DND-41 (cell line): ENCODE data around the gene MTERF2.

Experiments used
- ATAC-seq: fragments of 200-7000 bp; cut with Tn5 transposase; 3 replicates; pipeline ENCODE4 v1.9.1; 2021; ENCODE audit warnings: low read depth; ENCODE audit not compliant: insufficient read depth
- DNase-seq: peaks from one replicate; pipeline ENCODE4 v3.0.0-alpha.2; 2020
- H2AFZ ChIP-seq: 2 replicates; pipeline ENCODE4 v1.6.0; 2012; ENCODE audit warnings: low read depth, low read length
- H3K27ac ChIP-seq: 2 replicates; pipeline ENCODE4 v1.5.1; 2012; ENCODE audit warnings: low read length, inconsistent platforms
- H3K27me3 ChIP-seq: fragments of 200-600 bp; sonication (generic); 2 replicates; pipeline ENCODE4 v1.6.0; 2012; ENCODE audit warnings: low read length, mild to moderate bottlenecking, inconsistent platforms; ENCODE audit not compliant: insufficient read depth, poor library complexity
- H3K36me3 ChIP-seq: 2 replicates; pipeline ENCODE4 v1.5.1; 2012; ENCODE audit warnings: low read length, inconsistent platforms; ENCODE audit not compliant: insufficient read depth
- H3K4me1 ChIP-seq: 2 replicates; pipeline ENCODE4 v1.5.1; 2012; ENCODE audit warnings: mild to moderate bottlenecking, low read length; ENCODE audit not compliant: insufficient read depth
- H3K4me2 ChIP-seq: 2 replicates; pipeline ENCODE4 v1.6.0; 2012; ENCODE audit warnings: mild to moderate bottlenecking, moderate library complexity, low read length, inconsistent platforms; ENCODE audit not compliant: insufficient read depth
- H3K4me3 ChIP-seq, 2 experiments: fragments of 200-600 bp in 1 of 2; shearing (Covaris generic) in 1 of 2; 2 replicates each; pipeline ENCODE4 v1.5.1; 2012 to 2016; ENCODE audit warnings: inconsistent platforms in 2 of 2, low read length in 2 of 2, mild to moderate bottlenecking in 2 of 2, low read depth in 1 of 2, moderate library complexity in 1 of 2
- H3K79me2 ChIP-seq: 2 replicates; pipeline ENCODE4 v1.6.0; 2012; ENCODE audit warnings: low read length, inconsistent platforms; ENCODE audit not compliant: insufficient read depth
- H3K9ac ChIP-seq: 2 replicates; pipeline ENCODE4 v1.6.0; 2012; ENCODE audit warnings: low read depth, mild to moderate bottlenecking, inconsistent platforms, low read length, moderate library complexity
- H3K9me3 ChIP-seq: 2 replicates; pipeline ENCODE4 v1.5.1; 2012; ENCODE audit warnings: low read length, moderate library complexity, mild to moderate bottlenecking, inconsistent platforms; ENCODE audit not compliant: insufficient read depth, severe bottlenecking
- H4K20me1 ChIP-seq: 2 replicates; pipeline ENCODE4 v1.6.0; 2012; ENCODE audit warnings: low read length; ENCODE audit not compliant: insufficient read depth
- EZH2 ChIP-seq: IDR thresholded peaks from 3 replicates; pipeline ENCODE4 v1.6.1; 2012; ENCODE audit warnings: borderline replicate concordance, low read depth, mild to moderate bottlenecking, moderate library complexity, low read length, inconsistent platforms; ENCODE audit not compliant: severe bottlenecking
- TF ChIP-seq, protein P1 (sequence below): IDR thresholded peaks from 2 replicates; pipeline ENCODE4 v1.5.1; 2012; ENCODE audit warnings: borderline replicate concordance, low read length, moderate library complexity, mild to moderate bottlenecking; ENCODE audit not compliant: poor library complexity, severe bottlenecking; ENCODE audit errors: extremely low read depth

The MTERF2 gene

DNA sequence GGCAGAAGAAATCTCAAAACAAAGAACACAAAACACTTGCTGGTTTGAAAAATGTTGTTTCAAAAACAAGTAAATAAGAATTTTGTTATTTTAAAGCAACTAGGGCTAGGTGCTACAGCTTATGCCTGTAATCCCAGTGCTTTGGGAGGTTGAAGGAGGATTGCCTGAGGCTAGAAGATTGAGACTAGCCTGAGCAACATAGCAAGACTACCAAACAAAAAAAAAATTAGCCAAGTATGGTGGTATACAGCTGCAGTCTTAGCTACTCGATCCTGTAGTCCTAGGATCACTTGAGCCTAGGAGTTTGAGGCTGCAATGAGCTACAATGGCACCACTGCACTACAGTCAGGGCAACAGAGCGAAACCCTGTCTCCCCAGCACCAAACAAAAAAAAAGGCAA is 32.6 kb upstream of the MTERF2 start:
- Histone ChIP-seq H3K4me3 (no peak overlapping the region), H4K20me1 (no peaks in the 10 kb centered on the region), H2AFZ (no peak overlapping the region), H3K9ac (no peak overlapping the region), H3K36me3 (peaks cover 19% of the 10 kb centered on the region; the same call in 1 of the 2 replicates), H3K79me2 (no peaks in the 10 kb centered on the region), H3K4me2 (no peak overlapping the region), H3K4me1 (no peaks in the 10 kb centered on the region), H3K9me3 (no peaks in the 10 kb centered on the region), H3K27me3 (no peaks in the 10 kb centered on the region), H3K27ac (no peak overlapping the region)
- ATAC-seq: no peak
- no peak for TF ChIP-seq EZH2
- TF ChIP-seq, protein P1, sequence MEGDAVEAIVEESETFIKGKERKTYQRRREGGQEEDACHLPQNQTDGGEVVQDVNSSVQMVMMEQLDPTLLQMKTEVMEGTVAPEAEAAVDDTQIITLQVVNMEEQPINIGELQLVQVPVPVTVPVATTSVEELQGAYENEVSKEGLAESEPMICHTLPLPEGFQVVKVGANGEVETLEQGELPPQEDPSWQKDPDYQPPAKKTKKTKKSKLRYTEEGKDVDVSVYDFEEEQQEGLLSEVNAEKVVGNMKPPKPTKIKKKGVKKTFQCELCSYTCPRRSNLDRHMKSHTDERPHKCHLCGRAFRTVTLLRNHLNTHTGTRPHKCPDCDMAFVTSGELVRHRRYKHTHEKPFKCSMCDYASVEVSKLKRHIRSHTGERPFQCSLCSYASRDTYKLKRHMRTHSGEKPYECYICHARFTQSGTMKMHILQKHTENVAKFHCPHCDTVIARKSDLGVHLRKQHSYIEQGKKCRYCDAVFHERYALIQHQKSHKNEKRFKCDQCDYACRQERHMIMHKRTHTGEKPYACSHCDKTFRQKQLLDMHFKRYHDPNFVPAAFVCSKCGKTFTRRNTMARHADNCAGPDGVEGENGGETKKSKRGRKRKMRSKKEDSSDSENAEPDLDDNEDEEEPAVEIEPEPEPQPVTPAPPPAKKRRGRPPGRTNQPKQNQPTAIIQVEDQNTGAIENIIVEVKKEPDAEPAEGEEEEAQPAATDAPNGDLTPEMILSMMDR: no peak
- no peak for DNase-seq

DNA sequence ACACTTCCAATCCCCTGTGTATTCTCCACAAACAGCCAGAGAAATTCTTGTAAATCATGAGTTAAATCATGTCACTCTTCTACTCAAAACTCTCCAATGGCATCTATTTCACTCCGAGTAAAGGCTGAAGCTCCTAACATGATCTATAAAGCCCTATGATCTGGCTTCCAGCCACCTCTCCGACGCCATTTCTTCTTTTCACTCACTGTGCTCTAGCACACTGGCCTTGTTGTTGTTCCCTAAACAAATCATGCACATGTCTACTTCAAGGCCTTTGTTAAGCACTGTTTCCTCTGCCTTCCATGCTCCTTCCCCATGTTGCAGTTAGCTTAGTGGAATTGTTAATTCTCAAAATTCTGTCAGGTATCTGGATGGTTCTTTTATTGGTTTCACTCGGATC is 30.1 kb upstream of the MTERF2 start:
- Histone ChIP-seq H3K36me3 (peaks cover 23% of the 10 kb centered on the region; the same call in 1 of the 2 replicates), H3K9ac (no peak overlapping the region), H3K4me1 (no peaks in the 10 kb centered on the region), H3K4me3 (no peak overlapping the region), H2AFZ (no peak overlapping the region), H3K27ac (no peak overlapping the region), H4K20me1 (no peaks in the 10 kb centered on the region), H3K27me3 (no peaks in the 10 kb centered on the region), H3K9me3 (no peaks in the 10 kb centered on the region), H3K79me2 (no peaks in the 10 kb centered on the region), H3K4me2 (no peak overlapping the region)
- ATAC-seq (no peak), DNase-seq (no peak)
- TF ChIP-seq, protein P1: no peak
- no peak for TF ChIP-seq EZH2

DNA sequence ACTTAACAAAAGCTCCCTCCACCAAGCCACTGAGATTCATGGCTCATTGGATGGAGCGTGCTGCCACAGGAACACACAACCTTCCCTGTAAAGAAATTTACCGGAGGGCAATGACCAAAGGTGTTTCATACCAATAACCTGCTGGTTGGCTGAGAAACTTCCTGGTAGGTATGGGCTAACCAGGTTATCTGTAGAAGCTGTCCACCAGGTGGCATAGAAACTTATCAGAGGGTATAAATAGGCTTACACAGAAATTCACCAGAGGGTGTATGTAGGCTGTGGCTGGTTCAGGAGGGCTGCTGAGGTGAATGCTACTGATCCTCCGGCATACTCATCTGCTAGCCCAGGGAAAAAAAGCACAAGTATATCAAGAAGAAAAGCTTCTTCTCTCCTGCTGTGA is 27.1 kb upstream of the MTERF2 start:
- H3K36me3 ChIP-seq: peaks cover 11% of the 10 kb centered on the region; the same call in 1 of the 2 replicates
- H3K9ac ChIP-seq: no peak overlapping the region
- TF ChIP-seq EZH2: no peak
- TF ChIP-seq, protein P1: no peak
- peaks cover 2% of the 10 kb centered on the region for H3K9me3 ChIP-seq
- no peak overlapping the region for H2AFZ ChIP-seq
- H3K4me3 ChIP-seq: no peak overlapping the region
- H4K20me1 ChIP-seq: no peaks in the 10 kb centered on the region
- H3K79me2 ChIP-seq: no peaks in the 10 kb centered on the region
- H3K4me2 ChIP-seq: no peak overlapping the region
- no peaks in the 10 kb centered on the region for H3K27me3 ChIP-seq
- no peaks in the 10 kb centered on the region for H3K4me1 ChIP-seq
- ATAC-seq (no peak), DNase-seq (no peak)
- H3K27ac ChIP-seq: no peak overlapping the region

DNA sequence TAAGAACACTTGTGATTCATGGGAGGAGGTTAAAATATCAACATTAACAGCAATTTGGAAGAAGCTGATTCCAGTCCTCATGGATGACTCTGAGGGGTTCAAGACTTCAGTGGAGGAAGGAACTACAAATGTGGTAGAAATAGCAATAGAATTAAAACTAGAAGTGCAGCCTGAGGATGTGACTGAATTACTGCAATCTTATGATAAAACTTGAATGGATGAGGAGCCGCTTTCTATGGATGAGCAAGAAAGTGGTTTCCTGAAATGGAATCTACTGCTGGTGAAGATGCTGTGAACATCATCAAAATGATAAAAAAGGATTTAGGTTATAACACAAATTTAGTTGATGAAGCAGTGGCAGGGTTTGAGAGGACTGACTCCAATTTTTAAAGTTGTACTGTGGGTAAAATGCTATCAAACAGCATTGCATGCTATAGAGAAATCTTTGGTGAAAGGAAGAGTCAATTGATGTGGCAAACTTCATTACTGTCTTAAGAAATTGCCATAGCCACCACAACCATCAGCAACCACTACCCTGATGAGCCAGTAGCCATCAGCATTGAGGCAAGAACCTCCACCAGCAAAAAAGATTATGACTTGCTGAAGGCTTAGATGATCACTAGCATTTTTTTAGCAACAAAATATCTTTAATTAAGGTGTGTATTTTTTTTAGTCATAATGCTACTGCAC is 25.9 kb upstream of the MTERF2 start:
- Histone ChIP-seq H3K4me1 (no peaks in the 10 kb centered on the region), H3K9me3 (peaks cover 2% of the 10 kb centered on the region), H3K4me2 (no peak overlapping the region), H3K4me3 (no peak overlapping the region), H3K27me3 (no peaks in the 10 kb centered on the region), H4K20me1 (no peaks in the 10 kb centered on the region), H3K27ac (no peak overlapping the region), H3K9ac (no peak overlapping the region), H3K36me3 (peaks cover 11% of the 10 kb centered on the region; the same call in 1 of the 2 replicates), H3K79me2 (no peaks in the 10 kb centered on the region), H2AFZ (no peak overlapping the region)
- no peak for ATAC-seq
- DNase-seq: no peak
- no peak for TF ChIP-seq EZH2
- TF ChIP-seq, protein P1: no peak
